ENCODE measurements around the gene S100G.
"Not testable (repeated sequence)": the region's sequence is repeated elsewhere in the genome, so short reads cannot be mapped to it uniquely, and the experiment has no call there.

Gene S100G, protein sequence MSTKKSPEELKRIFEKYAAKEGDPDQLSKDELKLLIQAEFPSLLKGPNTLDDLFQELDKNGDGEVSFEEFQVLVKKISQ

DNA sequence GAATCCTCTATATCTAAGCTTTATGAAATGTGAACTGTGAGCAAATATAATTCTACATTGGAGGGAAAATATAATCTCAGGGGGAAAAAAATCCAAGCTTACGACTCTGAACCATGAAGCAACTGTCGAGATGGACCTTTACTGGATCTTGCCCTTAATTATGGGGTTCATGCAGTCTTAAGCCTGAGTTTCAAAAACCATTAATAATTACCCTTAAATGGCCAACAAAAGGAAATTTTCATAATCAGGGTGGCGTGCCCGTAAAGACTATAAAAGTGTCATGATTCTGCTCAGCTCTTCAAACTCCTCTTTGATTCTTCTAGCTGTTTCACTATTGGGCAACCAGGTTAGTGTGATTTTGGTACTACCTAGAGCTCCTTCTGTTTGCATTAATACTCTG is at the start of gene S100G:
S100G (plus strand) TSS at position 301 of the 400 bp plus-strand sequence. CDS start 849 bp downstream, outside the sequence.
- no peak for DNase-seq

DNA sequence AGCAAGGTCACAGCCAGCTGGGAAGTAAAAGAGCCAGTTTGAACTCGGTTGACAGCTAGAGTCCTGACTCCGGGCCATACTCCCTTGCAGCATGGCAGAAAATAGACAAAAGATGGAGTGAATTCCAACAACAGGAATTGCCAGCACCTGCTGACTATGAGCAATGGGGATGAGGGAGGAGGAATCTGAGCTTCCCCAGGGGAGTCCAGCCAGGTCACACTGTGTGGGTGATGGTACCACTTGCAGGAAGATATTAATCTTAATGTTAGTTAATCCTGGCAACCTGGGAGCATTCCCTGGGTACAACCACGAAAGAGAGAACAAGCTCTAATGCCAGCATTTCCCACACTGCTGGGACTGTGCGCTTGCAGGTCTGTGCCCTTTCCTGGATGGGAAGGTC is 48.1 kb upstream of the S100G start:
- no peak for DNase-seq

DNA sequence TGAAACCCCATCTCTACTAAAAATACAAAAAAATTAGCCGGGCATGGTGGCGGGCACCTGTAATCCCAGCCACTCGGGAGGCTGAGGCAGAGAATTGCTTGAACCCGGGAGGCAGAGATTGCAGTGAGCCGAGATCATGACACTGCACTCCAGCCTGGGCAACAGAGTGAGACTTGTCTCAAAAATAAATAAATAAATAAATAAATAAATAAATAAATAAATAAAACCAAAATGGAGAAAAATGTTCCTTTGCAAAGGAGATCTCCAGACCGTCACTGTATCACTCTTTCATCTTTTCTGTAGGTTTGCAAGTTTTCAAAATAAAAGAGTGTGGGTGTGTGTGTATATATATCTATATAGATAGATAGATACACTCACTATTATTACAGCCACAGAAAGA is 46.7 kb upstream of the S100G start:
- DNase-seq = not testable (repeated sequence)

DNA sequence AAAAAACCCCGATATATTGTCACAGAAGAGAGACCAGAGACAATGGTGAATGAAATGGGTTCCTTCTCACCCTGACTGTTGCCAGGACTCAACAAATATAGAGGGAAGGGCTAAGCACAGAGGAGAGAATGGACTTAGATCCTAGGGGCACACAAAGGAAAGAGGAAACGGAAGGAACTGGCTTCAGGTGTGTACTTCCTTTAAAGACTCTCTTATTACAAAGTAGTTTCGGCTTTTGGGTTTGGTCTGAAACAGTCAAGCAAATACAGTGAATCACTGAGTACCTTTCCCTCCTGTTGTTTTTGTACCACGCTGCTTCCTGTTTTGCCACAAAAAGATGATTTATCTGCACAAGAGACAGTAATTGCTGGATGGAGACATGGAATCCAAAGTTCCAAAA is 46.1 kb upstream of the S100G start:
- DNase-seq = no peak

DNA sequence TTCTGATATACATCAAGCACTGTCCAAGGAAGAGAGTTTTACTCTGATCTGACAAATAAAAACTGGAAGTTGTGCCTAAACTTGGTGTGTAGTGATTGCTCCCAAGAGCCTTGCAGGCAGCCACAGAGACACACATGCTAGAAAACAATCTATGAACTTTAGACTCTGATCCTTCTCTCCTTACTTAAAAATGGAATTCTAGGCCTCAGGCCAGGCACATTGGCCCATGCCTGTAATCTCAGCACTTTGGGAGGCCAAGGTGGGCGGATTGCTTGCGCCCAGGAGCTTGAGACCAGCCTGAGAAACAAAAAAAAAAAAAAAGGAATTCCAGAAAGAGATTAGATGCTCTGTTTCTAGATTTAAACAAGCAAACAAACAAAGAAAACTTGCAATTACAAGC is 45.6 kb upstream of the S100G start:
- no peak for DNase-seq

DNA sequence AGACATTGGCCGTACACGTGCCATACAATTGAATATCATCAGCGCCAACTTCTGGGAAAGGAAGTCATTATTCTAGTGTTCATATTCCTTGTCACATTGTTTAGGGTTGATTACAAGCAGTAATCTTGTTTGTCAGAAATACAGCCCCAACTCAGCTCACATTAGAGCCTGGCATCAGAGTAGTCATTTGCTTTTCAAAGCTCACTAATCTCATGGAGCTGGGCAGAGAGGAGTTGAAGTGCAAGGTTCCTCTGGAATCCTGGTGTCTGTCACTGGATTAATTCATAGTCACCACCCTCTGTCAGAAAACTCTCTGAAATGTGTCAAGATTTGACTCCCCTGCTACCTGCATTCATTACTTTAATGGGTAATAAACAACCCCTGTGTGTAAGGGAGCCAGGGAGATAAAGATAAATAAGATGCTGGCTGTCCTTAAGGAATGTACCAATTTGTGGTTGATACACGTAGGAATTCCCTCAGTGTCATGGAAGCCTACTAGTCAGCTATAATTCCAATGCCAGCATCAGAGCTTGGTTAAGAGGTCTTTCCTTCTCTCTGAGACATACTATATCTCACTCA is 43.7 kb upstream of the S100G start:
- no peak for DNase-seq

DNA sequence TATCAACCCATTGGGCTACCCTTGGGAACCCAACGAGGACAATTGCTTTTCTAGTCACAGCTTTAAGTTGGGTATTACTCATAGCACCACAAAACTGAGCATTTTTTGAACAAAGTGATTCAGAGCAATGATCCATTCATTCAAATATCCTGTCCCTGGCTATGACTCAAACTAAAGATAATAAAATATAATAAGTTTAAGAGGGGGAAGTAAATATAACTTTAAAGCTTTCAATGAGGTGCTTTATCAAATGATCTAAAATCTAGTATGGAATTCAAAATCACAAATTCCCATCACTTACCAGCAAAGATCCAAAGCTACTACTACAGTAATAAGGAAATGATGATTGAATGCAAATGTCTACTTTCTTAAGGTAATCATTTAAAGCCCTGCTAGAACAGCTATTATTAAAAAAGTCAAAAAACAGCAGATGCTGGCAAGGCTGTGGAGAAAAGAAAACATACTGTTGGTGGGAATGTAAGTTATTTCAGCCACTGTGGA is 39.8 kb upstream of the S100G start:
- no peak for DNase-seq

DNA sequence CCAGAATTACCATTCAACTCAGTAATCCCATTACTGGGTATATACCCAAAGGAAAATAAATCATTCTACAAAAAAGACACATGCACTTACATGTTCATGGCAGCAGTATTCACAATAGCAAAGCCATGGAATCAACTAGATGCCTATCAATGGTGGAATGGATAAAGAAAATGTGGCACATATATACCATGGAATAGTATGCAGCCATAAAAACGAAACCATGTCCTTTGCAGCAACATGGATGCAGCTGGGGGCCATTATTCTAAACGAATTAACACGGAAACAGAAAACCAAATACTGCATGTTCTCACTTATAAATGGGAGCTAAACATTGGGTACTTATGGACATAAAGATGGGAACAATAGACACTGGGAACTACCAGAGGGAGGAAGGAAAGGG is 39.3 kb upstream of the S100G start:
- not testable (repeated sequence) for DNase-seq

DNA sequence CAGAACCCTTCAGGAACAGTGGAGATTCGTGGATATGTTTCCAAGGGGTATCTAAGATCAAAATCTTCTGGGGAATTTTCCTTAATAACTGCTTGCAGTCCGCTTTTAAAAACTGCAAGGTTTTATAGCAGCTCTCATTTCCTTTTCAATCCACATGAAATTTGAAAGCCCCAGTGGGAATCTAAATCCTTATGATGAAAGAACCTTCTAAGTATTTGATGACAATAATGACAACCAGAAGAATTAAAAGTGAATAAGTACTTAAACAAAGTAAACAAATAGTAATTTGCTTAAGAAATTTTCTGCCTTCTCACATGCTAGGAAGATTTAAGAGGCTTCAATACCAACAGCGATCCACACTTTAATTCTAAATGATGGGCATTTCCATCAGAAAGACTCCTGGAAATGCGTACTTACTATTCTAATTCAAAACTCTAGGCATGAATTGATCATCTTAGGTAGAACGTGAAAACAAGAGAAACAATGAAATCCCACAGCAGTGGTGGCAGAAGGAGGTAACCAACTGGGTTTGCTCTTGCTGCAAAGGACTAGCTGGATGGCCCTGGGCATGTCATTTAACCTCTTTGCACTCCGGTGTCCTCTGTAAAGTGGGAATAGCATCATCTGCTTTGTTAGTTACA is 37.6 kb upstream of the S100G start:
- DNase-seq = no peak

DNA sequence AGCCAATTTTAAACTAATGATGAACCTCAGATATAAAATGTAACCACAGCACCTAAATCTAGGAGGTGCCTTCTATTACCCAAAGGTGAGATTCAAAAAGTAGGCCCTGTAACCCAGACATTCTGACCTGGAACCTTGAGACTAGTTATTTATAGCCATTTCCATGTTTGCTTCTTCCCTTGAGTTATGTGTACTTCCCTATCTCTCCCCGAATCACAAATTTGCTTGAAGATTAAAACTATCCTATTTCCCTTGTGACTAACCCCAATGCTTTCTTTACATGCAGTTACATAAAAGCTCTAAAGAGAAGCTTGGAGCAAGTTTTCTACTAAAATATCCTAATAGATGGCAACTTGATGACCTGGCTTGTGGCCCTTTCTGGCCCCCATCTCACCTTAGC is 32.6 kb upstream of the S100G start:
- no peak for DNase-seq

DNA sequence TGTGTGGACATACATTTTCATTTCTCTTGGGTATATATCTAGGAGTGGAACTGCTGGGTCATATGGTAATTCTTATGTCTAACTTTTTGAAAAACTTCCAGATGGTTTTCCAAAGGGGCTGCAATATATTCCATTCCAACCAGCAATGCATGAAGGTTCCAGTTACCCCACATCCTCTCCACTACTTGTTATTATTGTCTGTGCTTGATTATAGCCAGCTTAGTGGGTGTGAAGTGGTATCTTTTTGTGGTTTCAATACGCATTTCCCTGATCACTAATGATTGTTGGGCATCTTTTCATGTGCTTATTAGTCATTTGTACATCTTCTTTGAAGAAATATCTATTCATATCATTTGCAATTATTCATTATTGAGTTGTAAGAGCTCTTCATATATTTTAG is 31.5 kb upstream of the S100G start:
- no peak for DNase-seq

DNA sequence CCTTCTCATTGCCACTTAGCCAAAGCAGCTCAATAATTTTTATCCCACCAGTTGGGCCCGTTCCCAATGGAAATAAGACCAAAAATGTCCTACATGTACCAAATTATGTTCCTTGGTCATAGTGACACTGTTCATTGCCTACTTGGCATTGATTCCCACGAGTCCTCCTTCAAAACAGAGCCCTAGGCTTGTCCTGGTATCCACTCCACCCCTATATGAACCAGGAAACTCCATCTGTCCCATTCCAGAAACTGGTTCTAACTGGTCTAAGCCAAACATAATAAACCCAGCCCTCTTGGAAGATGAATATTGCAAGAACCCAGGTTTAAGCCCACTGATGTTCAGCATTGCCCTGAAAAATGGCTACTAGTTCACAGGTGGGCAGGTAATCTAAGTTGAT is 30.9 kb upstream of the S100G start:
- no peak for DNase-seq

DNA sequence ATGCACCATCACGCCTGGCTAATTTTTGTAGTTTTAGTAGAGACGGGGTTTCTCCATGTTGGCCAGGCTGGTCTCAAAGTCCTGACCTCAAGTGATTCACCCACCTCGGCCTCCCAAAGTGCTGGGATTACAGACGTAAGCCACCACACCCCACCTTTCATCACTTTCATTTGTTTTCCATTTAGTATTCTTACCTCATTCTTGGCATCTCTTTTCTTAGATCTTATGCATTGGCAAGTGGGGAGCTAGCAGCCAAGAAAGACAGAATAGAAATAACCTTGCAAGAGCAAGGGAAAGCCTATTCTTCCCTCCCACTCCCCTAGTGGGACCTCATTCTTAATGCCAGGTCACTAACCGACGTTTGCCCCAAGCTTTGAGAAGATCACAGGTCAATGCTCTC is 21.4 kb upstream of the S100G start:
- not testable (repeated sequence) for DNase-seq

DNA sequence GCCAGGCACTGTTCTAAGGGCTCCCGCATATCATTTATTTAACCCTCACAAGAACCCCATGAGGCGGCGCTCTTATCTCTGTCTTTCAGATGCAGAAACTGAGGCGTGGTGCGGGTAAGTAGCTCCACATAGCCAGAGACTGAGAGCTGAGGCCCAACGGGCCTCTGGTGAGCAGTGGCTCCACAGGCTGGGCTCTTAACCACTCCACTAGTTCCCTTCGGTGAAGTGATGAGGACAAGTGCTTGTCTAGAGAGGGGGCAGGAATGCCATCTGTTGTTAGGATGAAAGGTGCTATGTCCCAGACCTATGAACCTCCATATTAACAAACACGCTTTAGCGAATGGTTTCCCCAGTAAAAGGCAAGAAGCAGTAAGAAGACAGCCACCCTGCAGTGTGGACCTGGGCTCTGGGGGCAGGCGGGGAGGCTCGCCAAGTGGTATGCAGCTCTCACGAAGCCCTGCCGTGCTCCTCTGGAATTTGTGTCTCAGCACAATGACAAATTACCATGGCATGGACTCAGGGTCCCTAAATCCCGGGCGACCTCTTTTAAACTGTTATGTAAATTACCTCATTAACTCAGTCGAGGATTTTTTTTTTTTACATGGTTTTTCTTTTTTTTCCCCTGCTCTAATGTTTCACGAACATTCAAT is 20.9 kb upstream of the S100G start:
- DNase-seq = peak; percentile 69

DNA sequence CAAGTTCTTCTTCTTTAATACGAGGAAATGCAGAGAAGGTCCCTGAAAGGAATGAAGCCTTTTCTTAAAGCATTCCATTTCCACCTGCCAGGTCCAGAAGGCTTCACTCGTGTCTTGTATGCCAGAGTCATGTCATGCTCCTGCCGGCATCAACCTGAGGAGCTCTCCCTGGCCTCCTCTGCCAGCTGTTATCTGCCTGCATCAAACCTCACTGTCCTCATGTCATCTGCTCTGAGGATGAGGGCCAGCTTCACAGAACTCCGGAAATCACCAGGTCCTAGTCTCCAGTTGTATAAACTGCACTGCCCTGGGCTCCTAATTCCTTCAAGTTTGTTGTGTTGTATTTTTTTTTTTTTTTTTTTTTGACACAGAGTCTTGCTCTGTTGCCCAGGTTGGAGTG is 20.0 kb upstream of the S100G start:
- peak; percentile 45 for DNase-seq

DNA sequence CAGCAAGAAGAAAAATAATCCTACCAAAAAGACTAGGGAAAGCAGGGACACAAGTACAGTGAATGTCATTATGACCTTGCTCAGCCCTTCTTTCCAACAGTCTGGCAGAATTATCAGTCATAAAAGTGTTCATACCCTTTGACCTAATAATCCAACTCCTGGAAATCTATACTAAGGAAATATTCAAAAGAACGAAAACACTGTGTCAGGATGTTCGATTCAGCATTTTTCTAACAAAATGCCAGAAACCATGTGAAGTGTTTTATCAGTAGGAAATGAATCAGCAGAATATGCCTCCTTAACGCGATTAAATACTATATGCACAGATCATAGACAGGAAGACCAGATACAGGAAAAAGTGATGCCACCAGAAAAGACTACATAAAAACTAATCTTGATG is 16.2 kb upstream of the S100G start:
- no peak for DNase-seq

DNA sequence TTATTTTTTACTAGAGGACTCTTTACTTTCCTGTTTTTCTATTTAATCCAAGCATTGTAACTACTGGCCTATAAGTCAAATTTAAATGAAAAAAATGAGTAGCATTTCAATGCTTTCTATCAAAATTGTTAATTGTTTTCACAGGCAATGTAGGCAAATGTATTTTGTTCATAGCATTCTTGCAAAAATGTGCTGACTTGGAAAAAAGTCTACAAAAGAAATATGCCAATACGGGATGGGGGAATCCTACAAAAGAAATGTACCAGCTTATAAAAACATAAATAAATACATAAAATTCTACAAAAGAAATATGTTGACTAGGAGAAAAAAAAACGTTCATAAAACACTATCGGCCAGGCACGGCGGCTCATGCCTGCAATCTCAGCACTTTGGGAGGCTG is 14.9 kb upstream of the S100G start:
- DNase-seq = no peak

DNA sequence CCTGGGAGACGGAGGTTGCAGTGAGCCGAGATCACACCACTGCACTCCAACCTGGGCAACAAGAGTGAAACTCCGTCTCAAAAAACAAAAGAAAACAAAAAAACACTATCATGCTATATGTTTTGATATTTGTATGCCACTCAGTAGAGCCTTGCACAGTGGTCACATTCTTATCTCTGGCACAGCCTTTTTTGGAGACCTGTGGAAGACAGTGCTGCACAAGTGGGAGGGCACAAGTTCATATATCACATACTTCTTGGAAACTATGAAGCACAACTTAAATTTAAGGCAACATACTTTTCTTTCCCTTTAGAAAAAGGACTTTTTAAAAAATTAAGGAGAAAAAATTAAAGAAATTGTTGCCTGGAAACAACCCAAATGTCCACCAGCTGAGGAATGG is 14.4 kb upstream of the S100G start:
- DNase-seq = no peak

DNA sequence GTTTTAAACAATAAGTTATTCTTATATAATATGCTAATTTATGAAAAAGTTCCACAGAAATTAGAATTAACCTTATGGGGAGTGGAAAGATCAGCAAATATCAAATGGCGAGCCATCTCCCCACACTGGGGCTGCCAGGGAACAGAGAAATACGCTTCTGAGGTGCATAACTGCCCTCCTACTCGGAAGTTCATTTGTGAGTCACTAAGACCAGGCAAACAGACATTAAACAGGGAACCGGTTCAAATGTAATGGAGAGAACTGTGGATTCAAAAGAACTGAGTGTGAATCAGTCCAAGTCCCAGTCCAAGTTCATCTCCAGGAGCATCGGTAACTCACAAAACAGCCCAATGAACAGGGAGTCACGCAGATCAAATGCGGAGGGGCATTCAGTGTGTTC is 11.4 kb upstream of the S100G start:
- no peak for DNase-seq

DNA sequence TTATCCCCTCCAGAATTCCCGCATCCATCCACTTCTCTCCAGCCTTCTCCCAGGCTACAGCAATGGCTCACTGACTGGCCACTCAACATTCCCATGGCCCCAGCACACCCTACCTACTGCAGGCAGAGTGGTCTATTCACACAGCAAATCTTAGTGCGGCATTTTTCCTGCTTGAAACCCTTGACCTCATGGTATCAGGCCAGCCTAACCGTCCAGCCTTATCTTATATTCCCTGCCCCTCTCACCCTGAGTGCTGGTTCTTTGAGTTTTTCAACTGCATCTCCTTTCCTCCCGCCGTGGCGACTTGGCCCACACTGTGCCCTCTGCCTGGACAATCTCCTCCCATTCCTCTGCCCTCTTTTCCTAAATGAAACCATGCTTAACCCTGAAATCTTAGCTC is 10.0 kb upstream of the S100G start:
- DNase-seq = no peak

DNA sequence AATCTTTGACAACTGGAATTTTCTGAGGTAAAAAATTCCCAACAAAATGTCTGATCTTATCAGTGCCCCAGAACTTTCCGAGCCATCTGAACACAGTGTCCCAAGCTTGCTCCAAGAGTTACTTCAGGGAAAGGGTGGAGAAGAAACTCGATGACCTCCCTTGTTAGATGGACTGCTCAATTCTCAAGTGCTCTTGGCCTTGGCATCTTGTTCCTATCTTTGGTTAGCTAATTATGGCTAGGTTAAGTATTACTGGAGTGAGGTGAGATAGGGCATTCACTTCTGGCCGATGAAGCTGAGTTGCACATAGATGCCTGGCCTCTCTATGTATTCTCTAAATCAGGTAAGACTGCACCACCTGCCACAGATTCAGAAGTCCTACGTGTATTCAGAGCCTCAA is 9.1 kb upstream of the S100G start:
- DNase-seq = no peak

DNA sequence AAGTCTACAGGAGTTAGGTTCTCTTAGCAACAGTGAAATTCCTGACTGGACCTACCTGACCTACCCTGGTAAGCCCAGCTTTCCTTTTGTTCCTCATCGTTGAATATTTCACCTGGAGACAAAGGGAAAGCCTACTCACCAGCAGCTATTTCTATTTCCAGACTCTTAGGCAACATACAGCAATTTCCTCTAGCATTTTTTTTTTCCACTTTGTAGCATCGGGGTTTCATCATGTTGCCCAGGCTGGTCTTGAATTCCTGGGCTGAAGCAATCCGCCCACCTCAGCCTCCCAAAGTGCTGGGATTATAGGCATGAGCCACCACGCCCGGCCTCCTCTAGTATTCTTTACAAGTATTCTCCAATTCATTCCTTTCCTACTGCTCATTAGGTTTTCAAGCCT is 6.8 kb upstream of the S100G start:
- DNase-seq = no peak

DNA sequence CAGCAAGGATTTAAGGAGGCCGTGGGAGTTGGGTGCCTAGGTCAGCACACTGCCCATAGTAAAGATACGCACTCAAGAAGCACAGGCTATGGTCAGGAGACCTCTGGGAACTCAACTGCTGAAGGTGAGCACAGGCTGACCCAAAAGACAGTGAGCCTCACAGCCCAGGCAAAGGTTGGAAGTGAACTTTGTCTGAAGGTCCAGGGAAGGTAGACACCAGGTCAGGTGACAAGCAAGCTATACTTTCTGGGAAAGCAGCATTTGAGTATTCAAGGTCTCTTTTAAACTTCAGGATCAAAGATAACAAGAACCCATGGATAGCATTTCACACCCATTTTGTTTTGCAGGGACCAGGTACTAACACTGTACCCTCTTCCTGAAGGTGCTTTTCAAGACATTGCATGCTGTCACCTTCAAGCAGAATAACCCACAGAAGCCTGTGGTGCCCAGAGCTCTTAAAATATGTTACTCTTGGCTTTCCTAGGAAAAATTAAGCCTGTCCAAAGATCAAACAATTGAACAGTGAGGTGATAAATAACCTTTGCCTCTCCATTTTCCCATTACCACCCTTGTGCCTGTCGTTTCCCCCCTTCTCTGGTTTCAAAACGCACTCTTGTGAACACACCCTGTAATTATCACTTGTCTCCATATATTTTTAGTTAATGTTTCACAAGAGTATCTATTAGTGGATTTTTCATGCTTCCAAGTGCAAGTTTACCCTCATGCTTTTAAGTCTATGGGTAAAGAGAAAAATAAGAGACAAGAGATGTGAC is 3.4 kb upstream of the S100G start:
- DNase-seq = no peak
